Nasal cavity respiratory epithelium epithelial cell of viscerocranial mucosa (primary cell): ENCODE data around the gene PDE6A. TPM values are rescaled to one million over a fixed set of nuclear protein-coding genes. Genes with fewer than 3 reads are reported as not detected.

Experiments
- total RNA-seq: library from RNA; depleted of rRNA; stranded (reverse); fragments of >200 nt; gene quantifications from 2 replicates; pipeline ENCODE4 v1.2.3, GENCODE V29; 2014

The PDE6A gene
- total RNA-seq: 0.36 TPM in 1 of 2 replicates, not detected in the other

DNA sequence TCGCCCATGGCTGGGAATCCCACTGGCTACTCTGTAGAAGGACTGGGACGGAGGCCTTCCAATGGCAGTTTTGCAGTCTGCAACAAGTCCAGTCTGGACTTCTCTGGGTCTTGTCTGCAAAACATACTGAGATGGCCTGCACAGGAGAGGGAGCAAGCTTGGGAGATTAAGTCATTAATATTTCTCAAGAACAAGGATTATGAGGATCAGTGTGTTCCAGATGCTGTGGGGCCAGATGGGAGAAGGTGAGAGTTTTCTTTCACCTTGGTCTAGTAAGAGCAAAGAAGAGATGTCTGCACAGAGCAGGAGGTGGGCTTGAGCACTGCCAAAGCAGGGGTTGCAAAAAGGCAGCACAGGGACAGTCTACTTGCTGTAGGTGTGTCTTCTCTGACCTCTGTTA, at the start of gene PDE6A:
Gene PDE6A (minus strand): TSS at position 128 of the 400 bp plus-strand sequence. CDS start 120 bp downstream, at position 8.

DNA sequence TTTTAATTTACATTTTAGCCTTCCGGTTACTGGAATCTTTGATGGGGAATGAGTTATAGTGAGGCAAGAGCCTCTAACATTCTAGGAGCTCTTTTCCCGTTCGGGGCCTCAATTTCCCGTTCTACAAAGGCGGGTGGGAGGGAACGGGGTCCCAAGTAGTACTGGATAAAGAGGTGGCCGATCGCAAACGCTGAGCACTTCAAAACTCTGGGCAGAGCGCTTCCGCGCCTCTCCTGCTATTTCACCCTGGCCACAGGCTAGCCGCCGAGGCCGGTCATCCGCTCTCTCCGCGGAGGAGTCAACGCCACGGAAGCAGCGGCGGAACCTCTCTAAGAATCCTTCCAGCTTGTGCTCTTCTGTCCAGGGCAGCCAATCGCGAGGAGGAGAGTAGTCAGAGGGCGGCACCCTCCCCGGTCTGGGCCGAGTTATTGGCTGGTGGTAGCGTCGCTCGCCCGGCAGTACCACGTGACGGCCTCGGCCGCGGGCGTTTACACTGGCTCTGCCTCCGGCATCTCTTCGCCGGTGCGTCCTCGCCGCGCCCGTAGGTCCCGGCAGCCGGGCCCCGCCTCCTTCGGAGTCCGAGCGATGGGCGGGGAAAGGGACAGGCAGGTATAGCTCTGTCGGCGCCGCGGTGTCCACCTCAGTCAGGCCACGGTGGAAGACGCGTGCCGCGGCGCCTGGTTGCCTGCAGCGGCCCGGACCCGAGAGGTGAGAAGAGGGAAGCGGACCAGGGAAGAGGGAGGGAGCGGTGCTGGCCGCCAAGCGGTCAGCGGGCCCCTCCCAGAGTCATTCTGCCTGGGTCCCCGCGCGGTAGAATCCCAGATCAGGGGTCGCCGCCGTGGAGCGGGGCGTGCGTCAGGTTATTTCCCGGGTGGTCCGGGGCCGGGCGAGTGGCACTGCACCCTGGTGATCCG, 15.9 kb upstream of the PDE6A start, which contains the start of gene SLC26A2:
Gene SLC26A2 (plus strand): TSS at position 487 of the 914 bp plus-strand sequence. CDS start 16,895 bp downstream, outside the sequence.

Other genes with a start within 250 kb of the PDE6A start
- 2.7 and 8.5 TPM in 2 replicates for gene PPARGC1B, start 214.5 kb downstream of the PDE6A start, total RNA-seq
- gene SLC26A2, start 16.0 kb upstream of the PDE6A start, total RNA-seq: 4.1 and 18.6 TPM in 2 replicates
- gene TIGD6, start 55.9 kb upstream of the PDE6A start, total RNA-seq: 7.5 and 10.0 TPM in 2 replicates
- 33.5 and 67.8 TPM in 2 replicates for gene HMGXB3, start 55.9 kb upstream of the PDE6A start, total RNA-seq
- gene CSF1R, start 141.8 kb upstream of the PDE6A start, total RNA-seq: under 0.01 and 0.50 TPM in 2 replicates
- gene PDGFRB, start 211.1 kb upstream of the PDE6A start, total RNA-seq: under 0.01 and 0.07 TPM in 2 replicates
- gene CDX1, start 222.0 kb upstream of the PDE6A start, total RNA-seq: not detected in 2 replicates
- gene SLC6A7, start 245.3 kb upstream of the PDE6A start, total RNA-seq: not detected in 2 replicates